Hematopoietic multipotent progenitor cell treated with erythropoietin and hydrocortisone succinate and interleukin-3 and kit ligand, for 17 days (in vitro differentiated cells): ENCODE data around the gene KLK6.

Source experiments
- DNase-seq: peaks from one replicate; pipeline ENCODE4 v3.0.0-alpha.2; 2015; ENCODE audit warnings: low spot score

KLK6 gene

DNA sequence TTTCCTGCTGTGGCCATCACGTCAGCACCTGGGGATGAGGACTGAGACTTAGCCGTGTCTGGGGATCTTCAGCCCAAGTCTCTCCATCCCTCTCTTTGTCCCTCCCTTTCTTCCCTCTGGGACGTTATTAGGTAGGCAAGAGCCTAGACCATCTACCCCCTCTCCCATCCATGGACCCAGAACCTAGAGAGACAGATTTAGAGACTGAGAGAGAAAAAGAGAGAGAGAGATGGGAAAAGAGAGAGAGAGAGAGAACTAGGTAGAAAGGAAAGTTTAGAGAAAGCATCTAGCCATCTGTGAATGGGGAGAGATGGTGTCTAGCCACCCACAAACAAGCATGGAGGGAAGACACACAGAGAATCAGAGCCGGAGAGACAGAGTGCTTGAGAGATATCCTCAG, 58.7 kb downstream of the KLK6 start:
- DNase-seq, result no peak

DNA sequence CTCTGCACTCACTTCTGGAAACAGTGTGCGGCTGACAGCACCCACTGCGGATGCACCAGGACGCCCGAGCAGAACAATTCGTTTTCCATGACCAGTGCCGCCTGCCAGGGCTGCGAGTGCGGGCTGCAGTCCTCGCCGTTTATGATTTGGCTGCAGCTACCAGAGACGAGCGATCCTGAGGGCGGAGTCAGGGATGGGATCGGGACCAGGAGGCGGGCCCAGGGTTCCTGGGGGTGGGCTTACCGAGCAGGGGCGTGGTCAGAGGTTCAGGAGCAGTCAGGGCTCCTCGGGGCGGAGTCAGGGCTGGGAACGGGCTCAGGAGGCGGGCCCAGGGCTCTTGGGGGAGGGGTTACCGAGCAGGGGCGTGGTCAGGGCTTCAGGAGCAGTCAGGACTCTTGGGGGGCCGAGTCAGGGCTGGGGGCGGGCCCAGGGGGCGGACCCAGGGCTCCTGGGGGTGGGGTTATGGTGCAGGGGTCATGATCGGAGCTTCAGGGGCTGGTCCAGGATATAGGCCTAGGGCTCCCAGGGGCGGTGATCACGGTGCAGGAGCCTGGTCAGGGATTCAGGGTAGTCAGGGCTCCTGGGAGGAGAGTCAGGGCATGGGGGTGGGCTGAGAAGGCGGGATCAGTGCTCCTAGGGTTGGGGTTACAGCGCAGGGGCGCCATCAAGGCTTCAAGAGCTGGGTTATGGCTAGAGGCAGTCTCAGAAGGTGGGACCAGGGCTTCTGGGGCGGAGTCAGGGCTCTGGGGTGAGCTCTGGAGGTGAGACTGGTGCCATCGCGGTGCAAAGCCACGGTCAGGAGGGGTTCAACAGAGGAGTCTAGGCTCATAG, 59.9 kb downstream of the KLK6 start:
- peak; percentile 12 for DNase-seq
